Mesendoderm (in vitro differentiated cells): ENCODE data around the gene WASHC2A.
"Not testable (repeated sequence)": the region's sequence is repeated elsewhere in the genome, so short reads cannot be mapped to it uniquely, and the experiment has no call there.

Source experiments
- DNase-seq: peaks from one replicate; pipeline ENCODE4 v3.0.0; 2013
- H2AK5ac ChIP-seq: 2 replicates; pipeline ENCODE4 v1.6.1; 2013; ENCODE audit warnings: low read length, inconsistent platforms
- H2BK120ac ChIP-seq: 2 replicates; pipeline ENCODE4 v1.6.1; 2013; ENCODE audit warnings: low read depth, mild to moderate bottlenecking, low read length, moderate library complexity, mixed read lengths
- H2BK15ac ChIP-seq: replicated peaks from 2 replicates; pipeline ENCODE4 v1.6.1; 2013; ENCODE audit warnings: low read depth, mild to moderate bottlenecking, moderate library complexity
- H2BK5ac ChIP-seq: 2 replicates; pipeline ENCODE4 v1.6.1; 2013; ENCODE audit warnings: low read length, inconsistent platforms
- H3K18ac ChIP-seq: 2 replicates; pipeline ENCODE4 v1.6.1; 2013; ENCODE audit warnings: mild to moderate bottlenecking, low read length, mixed read lengths
- H3K23ac ChIP-seq: one replicate; pipeline ENCODE4 v1.6.1; 2013; ENCODE audit warnings: low read length
- H3K27ac ChIP-seq: 2 replicates; pipeline ENCODE4 v1.5.1; 2013; ENCODE audit warnings: low read depth, mild to moderate bottlenecking, inconsistent platforms, low read length, moderate library complexity
- H3K27me3 ChIP-seq: 2 replicates; pipeline ENCODE4 v1.6.1; 2013; ENCODE audit warnings: low read length, control low read depth, mild to moderate bottlenecking, inconsistent platforms; ENCODE audit not compliant: insufficient read depth, poor library complexity
- H3K36me3 ChIP-seq: 2 replicates; pipeline ENCODE4 v1.6.1; 2013; ENCODE audit warnings: low read length, inconsistent platforms; ENCODE audit not compliant: control insufficient read depth, insufficient read depth
- H3K4ac ChIP-seq: one replicate; pipeline ENCODE4 v1.6.1; 2013; ENCODE audit warnings: low read depth, mild to moderate bottlenecking, low read length, moderate library complexity
- H3K4me1 ChIP-seq: 2 replicates; pipeline ENCODE4 v1.6.1; 2013; ENCODE audit warnings: low read depth, low read length, inconsistent platforms; ENCODE audit not compliant: control insufficient read depth
- H3K4me2 ChIP-seq: 2 replicates; pipeline ENCODE4 v1.6.1; 2013; ENCODE audit warnings: low read length
- H3K4me3 ChIP-seq: 2 replicates; pipeline ENCODE4 v1.5.1; 2013; ENCODE audit warnings: mild to moderate bottlenecking, low read length
- H3K56ac ChIP-seq: one replicate; pipeline ENCODE4 v1.6.1; 2013; ENCODE audit warnings: low read length
- H3K79me1 ChIP-seq: 2 replicates; pipeline ENCODE4 v1.6.1; 2013; ENCODE audit warnings: low read length, inconsistent platforms
- H3K79me2 ChIP-seq: 2 replicates; pipeline ENCODE4 v1.6.1; 2013; ENCODE audit warnings: mild to moderate bottlenecking, low read length; ENCODE audit not compliant: control insufficient read depth, insufficient read depth
- H3K9ac ChIP-seq: 2 replicates; pipeline ENCODE4 v1.6.1; 2013; ENCODE audit warnings: low read length, inconsistent platforms
- H4K5ac ChIP-seq: one replicate; pipeline ENCODE4 v1.6.1; 2013; ENCODE audit warnings: low read length
- H4K8ac ChIP-seq: one replicate; pipeline ENCODE4 v1.6.1; 2013; ENCODE audit warnings: low read depth, mild to moderate bottlenecking, control low read depth, low read length, moderate library complexity
- WGBS: extraction: QIAGEN DNeasy Blood & Tissue Kit; methylation state at CpG from one replicate; pipeline ENCODE4 v1.1.7; 2013; ENCODE audit warnings: low lambda C conversion rate, missing lambda C conversion rate; ENCODE audit not compliant: insufficient coverage; ENCODE audit errors: extremely low coverage; 5-methylcytosine and 5-hydroxymethylcytosine counted together

Gene WASHC2A

DNA sequence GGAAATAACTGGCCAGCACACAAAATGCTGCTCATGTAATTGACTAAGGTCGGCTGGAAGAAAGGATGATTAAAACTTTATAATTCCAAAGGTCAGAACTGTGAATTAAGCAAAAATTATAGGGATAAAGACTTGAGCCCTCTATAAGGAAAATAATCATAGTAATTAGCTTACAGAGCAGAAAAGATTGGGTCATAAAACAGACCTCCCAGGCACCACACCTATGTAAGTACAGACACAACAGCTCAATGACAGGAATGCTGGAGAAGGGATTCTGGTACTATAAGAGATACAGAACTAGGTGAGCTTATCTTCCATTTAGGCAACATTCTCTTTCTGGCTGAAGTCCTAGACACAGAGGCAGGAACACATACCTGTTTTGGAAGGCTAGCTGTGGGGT lies 9.0 kb upstream of the WASHC2A start:
- not testable (repeated sequence) for H2AK5ac ChIP-seq, H3K27me3 ChIP-seq, H3K18ac ChIP-seq, DNase-seq, H3K36me3 ChIP-seq, H3K4ac ChIP-seq, H3K27ac ChIP-seq, H3K4me3 ChIP-seq, H3K56ac ChIP-seq, H2BK5ac ChIP-seq, H3K23ac ChIP-seq, H4K5ac ChIP-seq, H3K9ac ChIP-seq, H3K4me2 ChIP-seq, H3K4me1 ChIP-seq, H2BK120ac ChIP-seq, H4K8ac ChIP-seq, H2BK15ac ChIP-seq, H3K79me2 ChIP-seq, H3K79me1 ChIP-seq
- no CpG with 5 or more reads among the region's 1 CpG for WGBS

DNA sequence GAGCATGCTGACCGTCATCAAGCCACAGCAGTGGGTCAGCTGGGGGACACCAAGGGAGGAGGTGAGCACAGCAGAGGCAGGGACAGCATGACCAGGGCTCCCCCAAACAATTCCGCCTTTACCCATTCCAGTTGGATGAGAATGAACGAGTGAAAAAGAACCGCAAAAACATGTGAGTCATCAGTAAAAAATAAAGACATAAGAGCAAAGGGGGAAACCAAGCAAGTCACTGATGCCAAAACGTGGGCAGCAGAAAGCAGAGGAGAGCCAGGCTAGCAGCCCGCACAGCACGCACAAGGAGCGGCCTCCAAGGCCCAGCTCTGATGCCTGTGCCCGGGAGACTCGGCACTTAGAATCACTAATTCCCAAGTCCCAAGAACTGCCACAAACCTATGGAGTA lies 7.8 kb upstream of the WASHC2A start:
- H4K8ac ChIP-seq, H3K4me2 ChIP-seq, H3K4me3 ChIP-seq, H3K27me3 ChIP-seq, H4K5ac ChIP-seq, H2BK5ac ChIP-seq, H3K18ac ChIP-seq, H3K36me3 ChIP-seq, H2BK15ac ChIP-seq, H2AK5ac ChIP-seq, H3K27ac ChIP-seq, DNase-seq, H3K9ac ChIP-seq, H3K4ac ChIP-seq, H3K79me2 ChIP-seq, H2BK120ac ChIP-seq, H3K56ac ChIP-seq, H3K23ac ChIP-seq, H3K79me1 ChIP-seq, H3K4me1 ChIP-seq: not testable (repeated sequence)
- WGBS = no CpG with 5 or more reads among the region's 10 CpGs

DNA sequence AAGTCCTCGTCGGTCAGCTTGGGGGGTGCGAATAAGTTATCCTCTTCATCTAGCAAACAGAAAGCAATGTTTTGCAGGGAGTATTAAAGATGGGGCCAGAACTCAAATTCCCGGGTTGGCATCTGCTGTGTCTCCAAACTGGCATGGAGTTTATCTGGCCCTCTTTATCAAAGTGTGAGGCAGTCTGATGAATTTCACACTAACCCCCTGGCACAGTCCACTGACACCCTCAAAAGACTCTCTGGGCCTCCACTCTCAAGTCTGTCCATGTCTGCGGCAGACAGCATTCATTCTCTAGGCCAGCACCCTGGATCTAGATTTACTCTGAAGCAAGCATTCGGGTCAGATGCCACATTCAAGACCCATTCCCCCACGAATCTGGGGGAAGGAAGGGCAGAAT lies 6.2 kb upstream of the WASHC2A start:
- H2BK120ac ChIP-seq, H3K23ac ChIP-seq, H2BK5ac ChIP-seq, H3K4me3 ChIP-seq, H3K36me3 ChIP-seq, H3K4me2 ChIP-seq, H3K18ac ChIP-seq, H3K79me2 ChIP-seq, H3K4me1 ChIP-seq, H3K27me3 ChIP-seq, H4K5ac ChIP-seq, H2BK15ac ChIP-seq, H3K79me1 ChIP-seq, H3K4ac ChIP-seq, DNase-seq, H3K56ac ChIP-seq, H2AK5ac ChIP-seq, H3K9ac ChIP-seq, H4K8ac ChIP-seq, H3K27ac ChIP-seq: not testable (repeated sequence)
- no CpG with 5 or more reads among the region's 7 CpGs for WGBS

DNA sequence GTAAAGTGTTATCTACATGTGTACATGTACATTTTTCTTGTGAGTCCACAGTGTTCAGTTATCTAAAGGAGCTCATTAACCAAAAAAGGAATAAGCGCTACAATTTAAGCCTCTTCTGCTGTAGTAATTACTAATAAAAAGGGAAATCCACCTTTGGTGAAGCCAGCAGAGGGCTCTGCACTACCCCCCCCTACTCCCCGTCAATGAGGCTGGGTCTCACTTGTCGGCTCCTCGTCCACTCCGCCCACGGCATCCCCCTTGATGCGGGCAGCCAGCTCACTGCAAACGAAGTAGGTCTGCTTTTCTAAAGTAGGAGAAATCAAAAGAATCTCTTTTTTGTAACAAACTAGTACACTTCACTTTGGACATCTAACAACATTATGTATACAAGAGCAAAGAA lies 4.7 kb upstream of the WASHC2A start:
- Histone ChIP-seq H3K23ac (no peak overlapping the region), H3K4ac (no peak overlapping the region), H3K79me2 (no peaks in the 10 kb centered on the region), H3K9ac (no peak overlapping the region), H3K4me2 (no peak overlapping the region), H2BK15ac (no peak overlapping the region), H2AK5ac (no peak overlapping the region), H3K56ac (no peak overlapping the region), H3K36me3 (no peaks in the 10 kb centered on the region), H3K4me3 (no peak overlapping the region), H3K27ac (no peak overlapping the region), H3K79me1 (no peaks in the 10 kb centered on the region), H3K4me1 (no peaks in the 10 kb centered on the region), H2BK120ac (no peak overlapping the region), H2BK5ac (no peak overlapping the region), H3K27me3 (no peaks in the 10 kb centered on the region), H4K5ac (no peak overlapping the region), H4K8ac (no peak overlapping the region), H3K18ac (no peak overlapping the region)
- WGBS = no CpG with 5 or more reads among the region's 8 CpGs
- DNase-seq = no peak

DNA sequence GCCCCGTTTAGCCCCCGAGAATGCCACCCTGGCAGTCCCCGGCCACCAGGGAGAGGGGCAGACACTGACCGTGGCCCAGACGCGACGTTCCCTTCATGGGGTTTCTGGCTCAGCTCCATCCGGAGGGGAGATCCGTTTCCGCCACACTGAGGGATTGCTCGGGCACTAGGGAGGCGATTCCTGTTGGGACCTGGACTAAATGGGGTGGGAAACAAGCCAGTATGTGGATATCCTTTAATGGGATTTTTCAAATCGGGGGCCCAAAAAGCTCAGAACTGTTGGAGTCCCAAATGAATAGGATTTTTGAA lies 552 bp downstream of the WASHC2A start:
- not testable (repeated sequence) for H3K36me3 ChIP-seq, H2BK120ac ChIP-seq, H3K9ac ChIP-seq, H4K8ac ChIP-seq, H3K4me3 ChIP-seq, H3K4me1 ChIP-seq, H2BK5ac ChIP-seq, H2AK5ac ChIP-seq, DNase-seq, H3K4ac ChIP-seq, H3K27me3 ChIP-seq, H4K5ac ChIP-seq, H3K79me2 ChIP-seq, H3K23ac ChIP-seq, H3K27ac ChIP-seq, H3K18ac ChIP-seq, H2BK15ac ChIP-seq, H3K4me2 ChIP-seq, H3K79me1 ChIP-seq, H3K56ac ChIP-seq
- no CpG with 5 or more reads among the region's 13 CpGs for WGBS

DNA sequence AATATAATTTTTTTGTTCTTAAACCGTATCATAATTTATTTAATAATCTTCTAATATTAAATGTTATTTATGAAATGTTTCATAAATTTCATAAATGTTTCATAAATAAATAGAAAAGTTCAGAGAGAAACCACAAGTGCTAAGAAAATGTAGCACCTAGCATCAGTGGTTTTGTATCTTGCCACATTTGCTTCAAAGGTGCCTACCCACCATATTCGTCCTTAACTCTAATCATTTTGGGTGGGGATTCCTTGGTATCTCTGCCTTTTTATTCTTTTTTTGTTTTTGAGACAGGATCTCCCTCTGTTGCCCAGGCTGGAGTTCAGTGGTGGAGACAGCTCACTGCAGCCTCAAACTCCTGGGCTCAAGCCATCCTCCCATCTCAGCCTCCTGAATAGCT lies 7.4 kb downstream of the WASHC2A start:
- not testable (repeated sequence) for H3K9ac ChIP-seq, H3K23ac ChIP-seq, H3K4me3 ChIP-seq, DNase-seq, H2BK120ac ChIP-seq, H3K4me1 ChIP-seq, H3K36me3 ChIP-seq, H3K27me3 ChIP-seq, H4K8ac ChIP-seq, H2BK15ac ChIP-seq, H3K79me1 ChIP-seq, H3K56ac ChIP-seq, H3K4ac ChIP-seq, H4K5ac ChIP-seq, H3K4me2 ChIP-seq, H3K18ac ChIP-seq, H2AK5ac ChIP-seq, H2BK5ac ChIP-seq, H3K79me2 ChIP-seq, H3K27ac ChIP-seq
- WGBS = no CpG with 5 or more reads among the region's 2 CpGs
